Endothelial cell of umbilical vein (primary cell): ENCODE results near the gene ATF5. TPM values are rescaled to one million over a fixed set of nuclear protein-coding genes. Genes with fewer than 3 reads are reported as not detected.

Source experiments
- BruUV-seq: library from RNA; stranded (reverse); fragments of 400-500 nt; replicated peaks from 2 replicates; lab custom pipeline; 2021; lab: Mats Ljungman, UMichigan
- CTCF ChIA-PET: fragments of 300-600, 350-600 bp; sonication (Branson Sonifier 250); formaldehyde crosslinking; loops from one replicate; lab custom pipeline; 2021; ENCODE audit warnings: antibody characterized with exemption, inconsistent platforms; lab: Charles Lee
- POLR2A ChIA-PET: fragments of 300-600, 350-600 bp; sonication (Branson Sonifier 250); formaldehyde crosslinking; loops from one replicate; lab custom pipeline; 2021; ENCODE audit warnings: antibody characterized with exemption, inconsistent platforms; lab: Charles Lee
- DNase-seq: peaks from one replicate; pipeline ENCODE4 v3.0.0-alpha.2; 2011; ENCODE audit warnings: low read depth, low spot score
- FAIRE-seq: peaks from 2 replicates; lab custom pipeline; 2011; peaks lifted over from hg19 to GRCh38; lab: Jason Lieb, UNC
- H2AFZ ChIP-seq: 2 replicates; pipeline ENCODE4 v1.6.0; 2012; ENCODE audit warnings: low read depth, low read length, control low read depth, inconsistent platforms
- H3K27ac ChIP-seq: 2 replicates; pipeline ENCODE4 v1.5.1; 2011; ENCODE audit warnings: low read depth, mild to moderate bottlenecking, control low read depth, low read length, moderate library complexity; ENCODE audit not compliant: insufficient read depth
- H3K27me3 ChIP-seq, 2 experiments: 2 replicates each; pipeline versions ENCODE4 v1.6.0 to v1.6.1; 2011; ENCODE audit warnings: low read length in 2 of 2, mixed read lengths in 1 of 2; ENCODE audit not compliant: control insufficient read depth in 2 of 2, insufficient read depth in 2 of 2
- H3K36me3 ChIP-seq, 2 experiments: 2 replicates in 1 of 2; 3 replicates in 1 of 2; pipeline ENCODE4 v1.5.1; 2011; ENCODE audit warnings: low read length in 2 of 2, mild to moderate bottlenecking in 1 of 2, moderate library complexity in 1 of 2; ENCODE audit not compliant: control insufficient read depth in 2 of 2, insufficient read depth in 2 of 2; ENCODE audit errors: extremely low read depth in 1 of 2
- H3K4me1 ChIP-seq: 3 replicates; pipeline ENCODE4 v1.5.1; 2011; ENCODE audit warnings: mild to moderate bottlenecking, low read length; ENCODE audit not compliant: control insufficient read depth, insufficient read depth; ENCODE audit errors: extremely low read depth
- H3K4me2 ChIP-seq: 2 replicates; pipeline ENCODE4 v1.6.1; 2011; ENCODE audit warnings: low read length, control low read depth, mixed read lengths; ENCODE audit not compliant: insufficient read depth
- H3K4me3 ChIP-seq, 3 experiments: fragments of 200-600 bp in 1 of 3; sonication (generic), shearing (Covaris generic) in 1 of 3; replicated peaks in 1 of 3; 2 replicates each; pipeline ENCODE4 v1.5.1; 2011 to 2016; ENCODE audit warnings: control low read depth in 3 of 3, low read length in 3 of 3, mild to moderate bottlenecking in 2 of 3, inconsistent platforms in 1 of 3, low read depth in 1 of 3, moderate library complexity in 1 of 3; ENCODE audit not compliant: insufficient read depth in 1 of 3
- H3K79me2 ChIP-seq: 2 replicates; pipeline ENCODE4 v1.6.0; 2012; ENCODE audit warnings: low read length, inconsistent platforms; ENCODE audit not compliant: control insufficient read depth, insufficient read depth
- H3K9ac ChIP-seq: replicated peaks from 2 replicates; pipeline ENCODE3; 2011; ENCODE audit warnings: low read length, control low read depth; ENCODE audit not compliant: insufficient read depth; ENCODE audit errors: extremely low read depth
- H3K9me1 ChIP-seq: replicated peaks from 3 replicates; pipeline ENCODE4 v1.6.0; 2011; ENCODE audit warnings: mild to moderate bottlenecking, low read length; ENCODE audit not compliant: control insufficient read depth, insufficient read depth; ENCODE audit errors: extremely low read depth
- H3K9me3 ChIP-seq: replicated peaks from 2 replicates; pipeline ENCODE4 v1.5.1; 2012; ENCODE audit warnings: low read length, inconsistent platforms; ENCODE audit not compliant: control insufficient read depth, insufficient read depth
- H4K20me1 ChIP-seq: replicated peaks from 2 replicates; pipeline ENCODE3; 2011; ENCODE audit warnings: mild to moderate bottlenecking, low read length; ENCODE audit not compliant: control insufficient read depth, insufficient read depth; ENCODE audit errors: extremely low read depth
- CTCF ChIP-seq, 2 donors: IDR thresholded peaks; 1 replicate in 1 of 2; 2 replicates in 1 of 2; pipeline ENCODE4 v1.5.1; 2011; ENCODE audit warnings: low read length in 2 of 2, mild to moderate bottlenecking in 2 of 2, moderate library complexity in 2 of 2, control low read depth in 1 of 2, inconsistent platforms in 1 of 2, low read depth in 1 of 2; ENCODE audit not compliant: insufficient read depth in 1 of 2; ENCODE audit errors: extremely low read depth in 1 of 2
- EZH2 ChIP-seq: IDR thresholded peaks from 2 replicates; pipeline ENCODE4 v1.6.1; 2012; ENCODE audit warnings: borderline replicate concordance, low read depth, mild to moderate bottlenecking, moderate library complexity, low read length, inconsistent platforms; ENCODE audit not compliant: severe bottlenecking
- FOS ChIP-seq: IDR thresholded peaks from 2 replicates; pipeline ENCODE4 v1.6.1; 2011; ENCODE audit warnings: mild to moderate bottlenecking, low read length, moderate library complexity, borderline replicate concordance; ENCODE audit not compliant: insufficient read depth
- GATA2 ChIP-seq: IDR thresholded peaks from 2 replicates; pipeline ENCODE4 v1.7.0; 2011; ENCODE audit warnings: low read depth, mild to moderate bottlenecking, moderate library complexity, mixed read lengths, low read length; ENCODE audit not compliant: insufficient read length, insufficient read depth
- JUN ChIP-seq: IDR thresholded peaks from 2 replicates; pipeline ENCODE4 v1.6.1; 2011; ENCODE audit warnings: borderline replicate concordance, low read depth; ENCODE audit not compliant: insufficient read length, insufficient read depth
- MAX ChIP-seq: IDR thresholded peaks from 2 replicates; pipeline ENCODE4 v1.6.1; 2011; ENCODE audit not compliant: insufficient read depth, insufficient read length
- MYC ChIP-seq: IDR thresholded peaks from one replicate; pipeline ENCODE4 v1.6.1; 2011; ENCODE audit warnings: mild to moderate bottlenecking, low read depth, low read length
- POLR2A ChIP-seq: IDR thresholded peaks from 2 replicates; pipeline ENCODE4 v1.6.1; 2012; ENCODE audit warnings: low read depth, mild to moderate bottlenecking, control low read depth, low read length
- POLR2AphosphoS5 ChIP-seq: IDR thresholded peaks from 2 replicates; pipeline ENCODE4 v1.6.1; 2012; ENCODE audit warnings: low read depth, mild to moderate bottlenecking, control low read depth, low read length, moderate library complexity; ENCODE audit not compliant: insufficient read depth
- dilution Hi-C: fragments of 300-500 bp; cut with MboI; formaldehyde crosslinking; loops from one replicate; pipeline ENCODE4 v1.15.0; 2019; ENCODE audit warnings: low sequenced_read_pairs; ENCODE audit not compliant: extremely low pct_ligation_motif_present
- intact Hi-C: fragments of 100-400 bp; cut with micrococcal nuclease; formaldehyde crosslinking; loops from one replicate; pipeline ENCODE4 v1.10.0; 2022
- polyA plus RNA-seq, 4 experiments: library from polyadenylated mRNA; depleted of rRNA in 3 of 4; stranded (reverse) in 3 of 4; unstranded in 1 of 4; fragments of >200 nt; gene quantifications; 2 replicates each; pipeline versions ENCODE4 v1.2.1 to v1.2.3, GENCODE V29; 2011 to 2012; ENCODE audit warnings: missing spikeins in 1 of 4
- total RNA-seq: library from RNA; stranded (reverse); gene quantifications from 2 replicates; pipeline ENCODE4 v1.2.3, GENCODE V29; 2021

Gene ATF5
- total and polyA plus RNA-seq, 2 donors (not counting 3 experiments of a cell fraction or from before 2014, with no cell fraction given): 23.2 to 46.0 TPM

GRCh38 chr19:49932041-49932451 lies 3.0 kb downstream of the ATF5 start:
- intact Hi-C loops: no loop called here
- CTCF ChIA-PET: no interaction called here
- Histone ChIP-seq H3K79me2 (peaks cover 21% of the 10 kb centered on the region), H3K9ac (no peak overlapping the region), H4K20me1 (no peaks in the 10 kb centered on the region), H3K9me1 (no peaks in the 10 kb centered on the region), H3K27me3 (no peaks in the 10 kb centered on the region), H3K4me2 (no peak overlapping the region), H3K4me1 (peaks cover 10% of the 10 kb centered on the region), H3K27ac (no peak overlapping the region), H2AFZ (no peak overlapping the region), H3K9me3 (no peaks in the 10 kb centered on the region), H3K4me3 (no peak overlapping the region), H3K36me3 (peaks cover 3% of the 10 kb centered on the region in 2 experiments)
- TF ChIP-seq MYC: no peak
- no peak for TF ChIP-seq JUN
- no peak for TF ChIP-seq EZH2
- TF ChIP-seq CTCF (IDR thresholded peaks at IDR 0.05; ENCODE audit: extremely low read depth in 1 of 2, insufficient read depth in 1 of 2, low read depth in 1 of 2, low read length in 2 of 2): no peak
- TF ChIP-seq GATA2: no peak
- TF ChIP-seq POLR2AphosphoS5: no peak
- TF ChIP-seq MAX: no peak
- TF ChIP-seq POLR2A: no peak
- no peak for TF ChIP-seq FOS
- POLR2A ChIA-PET: no interaction called here
- BruUV-seq: no TSS peak
- dilution Hi-C loops: no loop called here
- DNase-seq: no peak
- no peak for FAIRE-seq
